K562 (cell line): ENCODE data around the gene GOLGA6D. TPM values are rescaled to one million over a fixed set of nuclear protein-coding genes. Genes with fewer than 3 reads are reported as not detected.
"Not testable (repeated sequence)": the region's sequence is repeated elsewhere in the genome, so short reads cannot be mapped to it uniquely, and the experiment has no call there.

Experiments used
- ATAC-seq: fragments of 200-7000 bp; cut with Tn5 transposase; 3 replicates; pipeline ENCODE4 v1.9.1; 2020; ENCODE audit warnings: moderate library complexity
- BruUV-seq: library from RNA; stranded (reverse); fragments of 400-500 nt; replicated peaks from 2 replicates; lab custom pipeline; 2021; lab: Mats Ljungman, UMichigan
- CTCF ChIA-PET: fragments of 300-600 bp; formaldehyde crosslinking; extraction: SDS; loops from one replicate; lab custom pipeline; 2021; ENCODE audit warnings: low intra/inter-chr PET ratio; lab: Yijun Ruan, JAX
- POLR2A ChIA-PET: fragments of 300-600, 350-650 bp; sonication (Branson Sonifier 250); formaldehyde crosslinking; extraction: SDS; loops from one replicate; lab custom pipeline; 2021; ENCODE audit warnings: antibody characterized with exemption, inconsistent platforms; lab: Yijun Ruan, JAX
- DNase-seq, 4 experiments: peaks; one replicate each; pipeline versions ENCODE4 v3.0.0 to v3.0.0-alpha.2; 2011 to 2018; ENCODE audit warnings: low spot score in 3 of 4, mixed read lengths in 3 of 4; ENCODE audit errors: extremely low read depth in 1 of 4
- FAIRE-seq: peaks from 2 replicates; lab custom pipeline; 2011; peaks lifted over from hg19 to GRCh38; lab: Jason Lieb, UNC
- H2AFZ ChIP-seq: 2 replicates; pipeline ENCODE4 v1.6.0; 2011; ENCODE audit warnings: low read depth, low read length, control low read depth, inconsistent platforms
- H3K27ac ChIP-seq: fragments of 200-600 bp; 3 replicates; pipeline ENCODE4 v1.8.0; 2011; ENCODE audit warnings: low read depth, mild to moderate bottlenecking, control low read depth, inconsistent platforms, low read length, moderate library complexity, mixed read lengths; ENCODE audit errors: extremely low read depth
- H3K27me3 ChIP-seq, 2 experiments: fragments of 300-600 bp in 1 of 2; 2 replicates in 1 of 2; 3 replicates in 1 of 2; pipeline versions ENCODE4 v1.6.0 to v1.8.0; 2011; ENCODE audit warnings: inconsistent platforms in 2 of 2, low read length in 2 of 2, mild to moderate bottlenecking in 1 of 2, mixed read lengths in 1 of 2, moderate library complexity in 1 of 2; ENCODE audit not compliant: control insufficient read depth in 2 of 2, insufficient read depth in 2 of 2
- H3K36me3 ChIP-seq: fragments of 300-600 bp; 3 replicates; pipeline ENCODE4 v1.8.0; 2011; ENCODE audit warnings: mild to moderate bottlenecking, low read length, inconsistent platforms; ENCODE audit not compliant: control insufficient read depth, insufficient read depth
- H3K4me1 ChIP-seq, 2 experiments: fragments of 200-600 bp in 1 of 2; replicated peaks in 1 of 2; 2 replicates in 1 of 2; 3 replicates in 1 of 2; pipeline versions ENCODE4 v1.5.1 to v1.8.0; 2011; ENCODE audit warnings: inconsistent platforms in 2 of 2, low read length in 2 of 2, mild to moderate bottlenecking in 1 of 2, mixed read lengths in 1 of 2, moderate library complexity in 1 of 2; ENCODE audit not compliant: control insufficient read depth in 2 of 2, insufficient read depth in 2 of 2
- H3K4me2 ChIP-seq: 2 replicates; pipeline ENCODE4 v1.6.1; 2011; ENCODE audit warnings: low read length, control low read depth, inconsistent platforms, mixed read lengths; ENCODE audit not compliant: insufficient read depth
- H3K4me3 ChIP-seq: fragments of 200-600 bp; sonication (generic), shearing (Covaris generic); 2 replicates; pipeline ENCODE4 v1.5.1; 2016; ENCODE audit warnings: control low read depth, inconsistent platforms
- H3K79me2 ChIP-seq: fragments of 200-600 bp; 3 replicates; pipeline ENCODE4 v1.8.0; 2011; ENCODE audit warnings: low read length, inconsistent platforms; ENCODE audit not compliant: control insufficient read depth, insufficient read depth
- H3K9ac ChIP-seq, 2 experiments: 2 replicates each; pipeline versions ENCODE4 v1.6.0 to v1.6.1; 2011; ENCODE audit warnings: low read depth in 2 of 2, low read length in 2 of 2, control low read depth in 1 of 2, inconsistent platforms in 1 of 2, mild to moderate bottlenecking in 1 of 2, mixed read lengths in 1 of 2; ENCODE audit not compliant: insufficient read depth in 1 of 2
- H3K9me1 ChIP-seq: one replicate; pipeline ENCODE4 v1.6.0; 2011; ENCODE audit warnings: inconsistent platforms, mild to moderate bottlenecking, low read length, moderate library complexity; ENCODE audit not compliant: control insufficient read depth, insufficient read depth
- H3K9me3 ChIP-seq: replicated peaks from 2 replicates; pipeline ENCODE4 v1.5.1; 2011; ENCODE audit warnings: low read depth, low read length, inconsistent platforms; ENCODE audit not compliant: control insufficient read depth, insufficient read depth
- H4K20me1 ChIP-seq: replicated peaks from 2 replicates; pipeline ENCODE4 v1.6.1; 2011; ENCODE audit warnings: low read length, inconsistent platforms, mixed read lengths; ENCODE audit not compliant: control insufficient read depth, insufficient read depth
- ETV1 ChIP-seq: fragments of 450-650 bp; conservative IDR thresholded peaks from 2 replicates; pipeline ENCODE4 v1.6.1; 2016; ENCODE audit warnings: missing genetic modification characterization, control low read depth, low read depth, missing compliant biosample characterization
- PRMT5 ChIP-seq: sonication (generic); formaldehyde crosslinking; IDR thresholded peaks from 2 replicates; pipeline ENCODE4 v1.5.0; 2020; ENCODE audit warnings: missing genetic modification reagents
- RHOXF2B ChIP-seq: fragments of 250-450 bp; sonication (Bioruptor Pico); conservative IDR thresholded peaks from 2 replicates; pipeline ENCODE4 v1.5.1; 2021
- SMC3 ChIP-seq: conservative IDR thresholded peaks from 2 replicates; pipeline ENCODE4 v1.6.1; 2011; ENCODE audit warnings: low read depth, low read length, improper control_type of control experiment; ENCODE audit not compliant: insufficient read depth
- SRSF1 ChIP-seq: fragments of 200-400 bp; formaldehyde crosslinking; IDR thresholded peaks from 2 replicates; pipeline ENCODE4 v1.6.1; 2017; ENCODE audit warnings: mild to moderate bottlenecking, low read depth, low read length, moderate library complexity
- TRIM28 ChIP-seq: fragments of 450-650 bp; IDR thresholded peaks from 2 replicates; pipeline ENCODE4 v1.6.1; 2017
- WGBS: fragments of 100-300 bp; shearing (Covaris generic); methylation state at CpG from one replicate; pipeline ENCODE4 v1.1.6; 2016; ENCODE audit warnings: low coverage, mixed read lengths; ENCODE audit not compliant: insufficient coverage; ENCODE audit errors: missing lambda C conversion rate; 5-methylcytosine and 5-hydroxymethylcytosine counted together
- in situ Hi-C: fragments of 300-500 bp; cut with MboI; formaldehyde crosslinking; loops from 4 replicates; pipeline ENCODE4 v1.15.0; 2018; ENCODE audit warnings: inconsistent platforms, mixed read lengths
- intact Hi-C: fragments of 100-400 bp; cut with micrococcal nuclease; formaldehyde crosslinking; loops from 2 replicates; pipeline ENCODE4 v1.14.2; 2022
- polyA plus RNA-seq, 8 experiments: library from polyadenylated mRNA; depleted of rRNA in 4 of 8; stranded (reverse) in 5 of 8; unstranded in 3 of 8; fragments of >200 nt; fragmentation: Nextera tagmentation in 2 of 8; fragmentation: Illumina TruSeq in 1 of 8; extraction: Ambion mirVana in 2 of 8; extraction: Trizol in 1 of 8; gene quantifications; 2 replicates each; pipeline versions ENCODE4 v1.2.1 to v1.2.3, GENCODE V29; 2011 to 2014; ENCODE audit warnings: inconsistent platforms in 1 of 8, missing spikeins in 1 of 8
- total RNA-seq, 7 experiments: library from RNA; depleted of rRNA in 6 of 7; stranded (reverse); fragments of >200 nt in 6 of 7; fragmentation: Illumina TruSeq in 2 of 7; extraction: Trizol in 2 of 7; gene quantifications; 2 replicates each; pipeline versions ENCODE4 v1.2.1 to v1.2.3, GENCODE V29; 2011 to 2021; ENCODE audit warnings: low replicate concordance in 1 of 7
- TF ChIP-seq, protein P1 (sequence below): IDR thresholded peaks from 2 replicates; pipeline ENCODE4 v1.6.1; 2016; ENCODE audit warnings: missing genetic modification characterization, missing compliant biosample characterization
- TF ChIP-seq, protein P2 (sequence below): IDR thresholded peaks from 3 replicates; pipeline ENCODE4 v1.6.1; 2011; ENCODE audit warnings: borderline replicate concordance, mild to moderate bottlenecking, moderate library complexity; ENCODE audit not compliant: insufficient read length; ENCODE audit errors: extremely low read depth

Gene GOLGA6D
- total and polyA plus RNA-seq, 9 of the 15 experiments (the other 6 are each of a cell fraction or from before 2014, with no cell fraction given), result not detected

DNA sequence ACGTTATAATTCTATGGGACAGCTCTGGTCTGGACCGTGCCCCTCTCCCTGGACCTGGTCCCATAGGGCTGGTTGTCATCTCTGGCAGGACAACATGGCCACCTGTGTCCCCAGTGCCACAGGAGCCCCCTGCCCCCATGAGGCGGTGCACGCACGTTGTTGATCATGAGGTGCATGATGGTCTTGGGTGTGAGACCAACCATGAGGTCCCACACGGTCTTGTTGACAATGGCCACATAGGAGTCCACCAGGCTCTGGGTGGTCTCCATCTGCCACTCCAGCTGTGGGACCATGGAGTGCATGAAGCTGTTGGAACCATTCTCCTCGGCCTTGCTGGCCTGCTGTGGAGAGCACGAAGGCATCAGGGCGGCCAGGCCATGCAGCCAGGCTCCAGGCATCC lies 19.7 kb downstream of the GOLGA6D start (continued):
- TF ChIP-seq, protein P1, sequence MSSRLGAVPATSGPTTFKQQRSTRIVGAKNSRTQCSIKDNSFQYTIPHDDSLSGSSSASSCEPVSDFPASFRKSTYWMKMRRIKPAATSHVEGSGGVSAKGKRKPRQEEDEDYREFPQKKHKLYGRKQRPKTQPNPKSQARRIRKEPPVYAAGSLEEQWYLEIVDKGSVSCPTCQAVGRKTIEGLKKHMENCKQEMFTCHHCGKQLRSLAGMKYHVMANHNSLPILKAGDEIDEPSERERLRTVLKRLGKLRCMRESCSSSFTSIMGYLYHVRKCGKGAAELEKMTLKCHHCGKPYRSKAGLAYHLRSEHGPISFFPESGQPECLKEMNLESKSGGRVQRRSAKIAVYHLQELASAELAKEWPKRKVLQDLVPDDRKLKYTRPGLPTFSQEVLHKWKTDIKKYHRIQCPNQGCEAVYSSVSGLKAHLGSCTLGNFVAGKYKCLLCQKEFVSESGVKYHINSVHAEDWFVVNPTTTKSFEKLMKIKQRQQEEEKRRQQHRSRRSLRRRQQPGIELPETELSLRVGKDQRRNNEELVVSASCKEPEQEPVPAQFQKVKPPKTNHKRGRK (tag), result no peak

DNA sequence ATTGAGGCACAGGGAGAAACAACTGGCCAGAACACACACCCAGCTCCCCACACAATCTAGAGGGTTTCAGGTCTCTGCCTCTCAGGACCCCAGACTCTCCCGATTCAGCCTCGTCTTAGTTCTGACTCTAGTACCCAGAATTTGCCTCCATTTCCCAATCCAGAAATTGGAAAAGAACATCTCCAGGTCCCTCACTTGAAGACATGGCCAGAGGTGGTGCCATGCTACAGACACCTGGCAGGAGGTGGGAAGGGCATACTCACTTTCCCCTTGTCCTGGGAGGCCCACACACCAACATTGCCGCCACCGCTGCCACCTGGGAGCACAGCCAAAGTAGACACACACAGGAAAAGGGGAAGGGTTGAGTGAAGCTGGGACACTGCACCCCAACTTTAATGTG lies 20.1 kb downstream of the GOLGA6D start:
- H3K79me2 ChIP-seq, FAIRE-seq, H2AFZ ChIP-seq, H3K27ac ChIP-seq, BruUV-seq, H3K4me1 ChIP-seq, ATAC-seq, CTCF ChIA-PET, H3K9me3 ChIP-seq, H3K9me1 ChIP-seq, H3K9ac ChIP-seq, H4K20me1 ChIP-seq, H3K4me2 ChIP-seq, H3K4me3 ChIP-seq, H3K36me3 ChIP-seq, POLR2A ChIA-PET, intact Hi-C loops, DNase-seq: not testable (repeated sequence)
- in situ Hi-C loops, result loop anchor here (10.0 kb wide), 1 partner anchor 1238 kb away; no protein-coding TSS in a partner anchor
- 13% methylated on average over 4 of the region's 4 CpGs for WGBS
- H3K27me3 ChIP-seq, result peaks cover 10 to 29% of the 10 kb centered on the region in 2 experiments; a peak in 4 of 5 replicates

DNA sequence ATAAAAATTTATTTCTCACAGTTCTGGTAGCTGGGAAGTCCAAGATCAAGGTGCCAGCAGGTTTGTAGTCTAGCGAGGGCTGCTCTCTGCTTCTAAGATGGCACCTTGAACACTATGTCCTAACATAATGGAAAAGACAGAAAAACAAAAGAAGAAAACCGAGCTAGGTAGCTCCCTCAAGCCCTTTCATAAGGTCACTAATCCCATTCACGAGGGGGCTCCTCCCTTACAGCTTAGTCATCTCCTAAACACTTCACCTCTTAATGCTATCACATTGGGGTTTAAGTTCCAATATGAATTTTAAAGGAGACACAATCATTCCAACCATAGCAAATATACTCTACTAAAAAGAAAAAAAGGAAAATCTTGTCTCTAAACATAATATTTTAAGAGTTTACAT lies 23.6 kb downstream of the GOLGA6D start:
- Histone ChIP-seq H3K4me1 (peaks cover 0 to 4% of the 10 kb centered on the region in 2 experiments; a peak in 2 of 5 replicates), H2AFZ (no peak overlapping the region), H3K4me2 (no peak overlapping the region), H3K9ac (no peak overlapping the region), H3K9me1 (no peaks in the 10 kb centered on the region), H3K4me3 (no peak overlapping the region), H3K79me2 (no peaks in the 10 kb centered on the region), H4K20me1 (no peaks in the 10 kb centered on the region), H3K36me3 (no peaks in the 10 kb centered on the region), H3K9me3 (no peaks in the 10 kb centered on the region), H3K27me3 (peaks cover 12 to 29% of the 10 kb centered on the region in 2 experiments), H3K27ac (no peak overlapping the region)
- WGBS, result 0% methylated on average over 3 of the region's 3 CpGs
- CTCF ChIA-PET, result no interaction called here
- intact Hi-C loops, result no loop called here
- BruUV-seq, result no TSS peak
- no peak for FAIRE-seq
- in situ Hi-C loops, result loop anchor here (5.0 to 10.0 kb wide), 3 partner anchors 84 to 1241 kb away; no protein-coding TSS in a partner anchor
- POLR2A ChIA-PET, result interaction anchor here (0.6 kb wide), 1 partner anchor 686 kb away, joined by 3 read pairs; no protein-coding TSS in a partner anchor
- no peak for ATAC-seq
- DNase-seq, result no peak
- TF ChIP-seq RHOXF2B (CRISPR knock-in tag), result no peak
- TF ChIP-seq, protein P2, sequence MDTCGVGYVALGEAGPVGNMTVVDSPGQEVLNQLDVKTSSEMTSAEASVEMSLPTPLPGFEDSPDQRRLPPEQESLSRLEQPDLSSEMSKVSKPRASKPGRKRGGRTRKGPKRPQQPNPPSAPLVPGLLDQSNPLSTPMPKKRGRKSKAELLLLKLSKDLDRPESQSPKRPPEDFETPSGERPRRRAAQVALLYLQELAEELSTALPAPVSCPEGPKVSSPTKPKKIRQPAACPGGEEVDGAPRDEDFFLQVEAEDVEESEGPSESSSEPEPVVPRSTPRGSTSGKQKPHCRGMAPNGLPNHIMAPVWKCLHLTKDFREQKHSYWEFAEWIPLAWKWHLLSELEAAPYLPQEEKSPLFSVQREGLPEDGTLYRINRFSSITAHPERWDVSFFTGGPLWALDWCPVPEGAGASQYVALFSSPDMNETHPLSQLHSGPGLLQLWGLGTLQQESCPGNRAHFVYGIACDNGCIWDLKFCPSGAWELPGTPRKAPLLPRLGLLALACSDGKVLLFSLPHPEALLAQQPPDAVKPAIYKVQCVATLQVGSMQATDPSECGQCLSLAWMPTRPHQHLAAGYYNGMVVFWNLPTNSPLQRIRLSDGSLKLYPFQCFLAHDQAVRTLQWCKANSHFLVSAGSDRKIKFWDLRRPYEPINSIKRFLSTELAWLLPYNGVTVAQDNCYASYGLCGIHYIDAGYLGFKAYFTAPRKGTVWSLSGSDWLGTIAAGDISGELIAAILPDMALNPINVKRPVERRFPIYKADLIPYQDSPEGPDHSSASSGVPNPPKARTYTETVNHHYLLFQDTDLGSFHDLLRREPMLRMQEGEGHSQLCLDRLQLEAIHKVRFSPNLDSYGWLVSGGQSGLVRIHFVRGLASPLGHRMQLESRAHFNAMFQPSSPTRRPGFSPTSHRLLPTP, result no peak
- TF ChIP-seq ETV1 (tag), result no peak
- TF ChIP-seq SRSF1, result no peak
- no peak for TF ChIP-seq TRIM28
- TF ChIP-seq PRMT5 (CRISPR knock-in tag), result no peak
- no peak for TF ChIP-seq SMC3
